Kidney epithelial cell (primary cell): ENCODE results near the gene ACACA. TPM values are rescaled to one million over a fixed set of nuclear protein-coding genes. Genes with fewer than 3 reads are reported as not detected.
"Not testable (repeated sequence)": the region's sequence is repeated elsewhere in the genome, so short reads cannot be mapped to it uniquely, and the experiment has no call there.

Experiments
- DNase-seq: peaks from one replicate; pipeline ENCODE4 v3.0.0-alpha.2; 2010; ENCODE audit warnings: low read depth
- H3K27me3 ChIP-seq: 2 replicates; pipeline ENCODE4 v1.6.0; 2011; ENCODE audit warnings: low read length; ENCODE audit not compliant: control insufficient read depth, insufficient read depth
- H3K36me3 ChIP-seq: 2 replicates; pipeline ENCODE4 v1.5.1; 2011; ENCODE audit warnings: low read length; ENCODE audit not compliant: control insufficient read depth, insufficient read depth
- H3K4me3 ChIP-seq: 2 replicates; pipeline ENCODE4 v1.5.1; 2011; ENCODE audit warnings: low read depth, mild to moderate bottlenecking, control low read depth, low read length
- CTCF ChIP-seq: IDR thresholded peaks from 2 replicates; pipeline ENCODE4 v1.5.1; 2011; ENCODE audit warnings: mild to moderate bottlenecking, moderate library complexity, low read length, control low read depth, inconsistent platforms; ENCODE audit not compliant: insufficient read depth, poor library complexity, severe bottlenecking
- total RNA-seq: library from RNA; depleted of rRNA; stranded (reverse); fragments of >200 nt; gene quantifications from 2 replicates; pipeline ENCODE4 v1.2.3, GENCODE V29; 2015

The ACACA gene
- total RNA-seq, 1 donor from 2014 or later = 54.2 TPM

- no peak for DNase-seq
- H3K27me3 ChIP-seq = no peaks in the 10 kb centered on the region
- H3K36me3 ChIP-seq = peaks cover 1% of the 10 kb centered on the region
- H3K4me3 ChIP-seq = no peak overlapping the region
- no peak for TF ChIP-seq CTCF
These were observed 248.3 kb downstream of the ACACA start for GRCh38 chr17:37158290-37158689.

- no peak overlapping the region for H3K4me3 ChIP-seq
- TF ChIP-seq CTCF = no peak
- no peaks in the 10 kb centered on the region for H3K27me3 ChIP-seq
- H3K36me3 ChIP-seq = no peaks in the 10 kb centered on the region
- no peak for DNase-seq
These were observed 258.5 kb downstream of the ACACA start for GRCh38 chr17:37148156-37148555.

- no peak overlapping the region for H3K4me3 ChIP-seq
- TF ChIP-seq CTCF = no peak
- DNase-seq = no peak
These were observed 259.3 kb downstream of the ACACA start for GRCh38 chr17:37147301-37147812.

GRCh38 chr17:37146086-37147064 is 260.3 kb downstream of the ACACA start:
- Histone ChIP-seq H3K27me3 (no peaks in the 10 kb centered on the region), H3K36me3 (no peaks in the 10 kb centered on the region), H3K4me3 (no peak overlapping the region)
- no peak for TF ChIP-seq CTCF
- no peak for DNase-seq

More at GRCh38 chr17:37147301-37147812, 259.3 kb downstream of the ACACA start:
- no peaks in the 10 kb centered on the region for H3K27me3 ChIP-seq
- H3K36me3 ChIP-seq = no peaks in the 10 kb centered on the region

- Histone ChIP-seq H3K27me3 (no peaks in the 10 kb centered on the region), H3K4me3 (no peak overlapping the region), H3K36me3 (no peaks in the 10 kb centered on the region)
- TF ChIP-seq CTCF = no peak
- DNase-seq = no peak
These were observed 262.4 kb downstream of the ACACA start for GRCh38 chr17:37144075-37144701.

- H3K36me3 ChIP-seq, H3K27me3 ChIP-seq, H3K4me3 ChIP-seq, DNase-seq: not testable (repeated sequence)
These were observed 263.1 kb downstream of the ACACA start for GRCh38 chr17:37143558-37143957.
